SK-N-SH (cell line): ENCODE results near the gene SEPTIN10. TPM values are rescaled to one million over a fixed set of nuclear protein-coding genes. Genes with fewer than 3 reads are reported as not detected.
A peak's percentile ranks its signal among the peaks of the same experiment; 100 is the strongest.

ENCODE experiments used
- CTCF ChIA-PET: fragments of 300-600, 350-600 bp; formaldehyde crosslinking; extraction: SDS; loops from one replicate; lab custom pipeline; 2021; lab: Yijun Ruan, JAX
- POLR2A ChIA-PET: fragments of 350-600 bp; sonication (Branson Sonifier 250); formaldehyde crosslinking; extraction: SDS; loops from one replicate; lab custom pipeline; 2020; ENCODE audit warnings: antibody characterized with exemption, inconsistent platforms; lab: Yijun Ruan, JAX
- DNase-seq: peaks from one replicate; pipeline ENCODE4 v3.0.0; 2012
- H2AFZ ChIP-seq: fragments of 200-600 bp; sonication (generic); 2 replicates; pipeline ENCODE4 v1.8.1; 2016; ENCODE audit warnings: antibody characterized with exemption, mild to moderate bottlenecking, low read depth
- H3F3A ChIP-seq: fragments of 200-600 bp; sonication (generic); replicated peaks from 2 replicates; pipeline ENCODE3; 2016; ENCODE audit warnings: antibody characterized with exemption, mild to moderate bottlenecking; ENCODE audit not compliant: insufficient read depth
- H3K27ac ChIP-seq, 2 experiments: fragments of 200-500 bp in 1 of 2; fragments of 200-600 bp in 1 of 2; sonication (Bioruptor generic) in 1 of 2; sonication (generic), shearing (Covaris generic) in 1 of 2; 2 replicates each; pipeline versions ENCODE4 v1.5.1 to v1.6.1; 2014 to 2016; ENCODE audit warnings: low read depth in 2 of 2, inconsistent platforms in 1 of 2, low read length in 1 of 2, mild to moderate bottlenecking in 1 of 2, mixed read lengths in 1 of 2
- H3K27me3 ChIP-seq: fragments of 200-600 bp; sonication (generic), shearing (Covaris generic); 2 replicates; pipeline ENCODE4 v1.6.1; 2016; ENCODE audit warnings: mixed run types; ENCODE audit not compliant: insufficient read depth
- H3K36me3 ChIP-seq, 2 experiments: fragments of 200-500 bp in 1 of 2; fragments of 200-600 bp in 1 of 2; sonication (Bioruptor generic) in 1 of 2; sonication (generic) in 1 of 2; replicated peaks in 1 of 2; 2 replicates each; pipeline versions ENCODE3 to v1.5.1; 2014 to 2016; ENCODE audit warnings: low read length in 1 of 2, mild to moderate bottlenecking in 1 of 2; ENCODE audit not compliant: insufficient read depth in 2 of 2, control insufficient read depth in 1 of 2
- H3K4me1 ChIP-seq, 2 experiments: fragments of 200-500 bp in 1 of 2; fragments of 200-600 bp in 1 of 2; sonication (Bioruptor generic) in 1 of 2; sonication (generic), shearing (Covaris generic) in 1 of 2; 2 replicates each; pipeline versions ENCODE4 v1.5.1 to v1.6.1; 2014 to 2016; ENCODE audit warnings: low read depth in 1 of 2, low read length in 1 of 2, mixed run types in 1 of 2; ENCODE audit not compliant: insufficient read depth in 2 of 2, control insufficient read depth in 1 of 2
- H3K4me2 ChIP-seq: fragments of 200-600 bp; sonication (generic), shearing (Covaris generic); 2 replicates; pipeline ENCODE4 v1.6.1; 2017; ENCODE audit warnings: mixed run types
- H3K4me3 ChIP-seq, 2 experiments: fragments of 200-500 bp in 1 of 2; fragments of 200-600 bp in 1 of 2; sonication (Bioruptor generic) in 1 of 2; sonication (generic), shearing (Covaris generic) in 1 of 2; 2 replicates each; pipeline versions ENCODE4 v1.5.1 to v1.8.1; 2014 to 2016; ENCODE audit warnings: low read depth in 2 of 2, inconsistent platforms in 1 of 2, low read length in 1 of 2, mild to moderate bottlenecking in 1 of 2, mixed read lengths in 1 of 2, moderate library complexity in 1 of 2
- H3K79me2 ChIP-seq: fragments of 200-600 bp; sonication (generic); 2 replicates; pipeline ENCODE4 v1.8.1; 2017; ENCODE audit warnings: mild to moderate bottlenecking; ENCODE audit not compliant: insufficient read depth
- H3K9ac ChIP-seq: fragments of 200-600 bp; sonication (generic); 2 replicates; pipeline ENCODE4 v1.6.1; 2017; ENCODE audit warnings: mixed run types
- H3K9me2 ChIP-seq: fragments of 200-600 bp; sonication (generic); 2 replicates; pipeline ENCODE4 v1.6.1; 2017; ENCODE audit warnings: mixed run types
- H3K9me3 ChIP-seq: fragments of 200-600 bp; sonication (generic); 2 replicates; pipeline ENCODE4 v1.6.1; 2017; ENCODE audit warnings: mixed run types, mild to moderate bottlenecking, moderate library complexity
- H4K20me1 ChIP-seq: fragments of 200-600 bp; sonication (generic); 2 replicates; pipeline ENCODE4 v1.6.1; 2017; ENCODE audit warnings: mild to moderate bottlenecking, mixed run types; ENCODE audit not compliant: insufficient read depth
- CHD2 ChIP-seq: fragments of 150-350 bp; IDR thresholded peaks from 2 replicates; pipeline ENCODE4 v1.6.1; 2018; ENCODE audit warnings: low read length; ENCODE audit not compliant: partially characterized antibody
- ELF1 ChIP-seq: IDR thresholded peaks from 2 replicates; pipeline ENCODE4 v1.4.0; 2012
- EP300 ChIP-seq, 2 experiments: IDR thresholded peaks; 2 replicates each; pipeline versions ENCODE4 v1.4.0 to v1.6.1; 2012; ENCODE audit warnings: borderline replicate concordance in 1 of 2, low read depth in 1 of 2, low read length in 1 of 2
- FOXM1 ChIP-seq: IDR thresholded peaks from 2 replicates; pipeline ENCODE4 v1.4.0; 2012; ENCODE audit warnings: low read depth, mild to moderate bottlenecking
- MEF2A ChIP-seq: IDR thresholded peaks from 2 replicates; pipeline ENCODE4 v1.4.0; 2012; ENCODE audit warnings: low read depth, borderline replicate concordance
- MXI1 ChIP-seq: IDR thresholded peaks from 2 replicates; pipeline ENCODE4 v1.6.1; 2012; ENCODE audit warnings: mild to moderate bottlenecking, low read depth, low read length, improper control_type of control experiment
- NFIC ChIP-seq: IDR thresholded peaks from 2 replicates; pipeline ENCODE4 v1.4.0; 2012; ENCODE audit warnings: borderline replicate concordance
- NRF1 ChIP-seq: IDR thresholded peaks from 2 replicates; pipeline ENCODE4 v1.6.1; 2012; ENCODE audit warnings: low read depth, mild to moderate bottlenecking, low read length
- POLR2AphosphoS5 ChIP-seq: IDR thresholded peaks from 2 replicates; pipeline ENCODE4 v1.6.1; 2012; ENCODE audit warnings: low read depth, low read length
- RFX5 ChIP-seq: IDR thresholded peaks from 2 replicates; pipeline ENCODE4 v1.6.1; 2012; ENCODE audit warnings: mild to moderate bottlenecking, improper control_type of control experiment, low read length
- SIN3A ChIP-seq: IDR thresholded peaks from 2 replicates; pipeline ENCODE4 v1.6.1; 2012; ENCODE audit warnings: low read depth, mild to moderate bottlenecking, low read length, moderate library complexity, borderline replicate concordance
- SMC3 ChIP-seq: IDR thresholded peaks from 2 replicates; pipeline ENCODE4 v1.6.1; 2012; ENCODE audit warnings: low read depth, low read length, improper control_type of control experiment
- TAF1 ChIP-seq: IDR thresholded peaks from 2 replicates; pipeline ENCODE4 v1.6.1; 2012; ENCODE audit warnings: low read depth, mild to moderate bottlenecking, low read length, moderate library complexity, borderline replicate concordance
- TCF12 ChIP-seq: IDR thresholded peaks from 2 replicates; pipeline ENCODE4 v1.4.0; 2012
- YY1 ChIP-seq: IDR thresholded peaks from 2 replicates; pipeline ENCODE4 v1.4.0; 2012; ENCODE audit warnings: low read depth, mild to moderate bottlenecking
- WGBS: methylation state at CpG from one replicate; pipeline ENCODE4 v1.1.6; 2017; ENCODE audit warnings: low lambda C conversion rate; 5-methylcytosine and 5-hydroxymethylcytosine counted together
- polyA plus RNA-seq, 3 experiments: library from polyadenylated mRNA; depleted of rRNA; stranded (reverse); fragments of >200 nt; gene quantifications; 2 replicates each; pipeline ENCODE4 v1.2.3, GENCODE V29; 2012
- TF ChIP-seq, protein P1 (sequence below): IDR thresholded peaks from 2 replicates; pipeline ENCODE4 v1.6.1; 2012; ENCODE audit warnings: mild to moderate bottlenecking, low read depth, low read length, moderate library complexity
- TF ChIP-seq, protein P2 (sequence below): IDR thresholded peaks from 2 replicates; pipeline ENCODE4 v1.4.0; 2012; ENCODE audit warnings: low read depth, borderline replicate concordance
- TF ChIP-seq, protein P3 (sequence below): IDR thresholded peaks from 2 replicates; pipeline ENCODE4 v1.4.0; 2012; ENCODE audit warnings: low read depth, borderline replicate concordance
- TF ChIP-seq, protein P4 (sequence below): IDR thresholded peaks from 2 replicates; pipeline ENCODE4; 2012
- TF ChIP-seq, protein P5 (sequence below): fragments of 150-350 bp; IDR thresholded peaks from 2 replicates; pipeline ENCODE4 v1.6.1; 2017; ENCODE audit warnings: antibody characterized with exemption, low read length, low read depth, borderline replicate concordance
- TF ChIP-seq, protein P6 (sequence below): IDR thresholded peaks from 2 replicates; pipeline ENCODE4 v1.4.0; 2012; ENCODE audit warnings: low read depth
- TF ChIP-seq, protein P7 (sequence below): fragments of 200-600 bp; sonication (generic); IDR thresholded peaks from 2 replicates; pipeline ENCODE4 v1.6.1; 2017; ENCODE audit warnings: antibody characterized with exemption, mild to moderate bottlenecking, moderate library complexity

Gene SEPTIN10
- polyA plus RNA-seq, 1 of the 3 experiments (the other 2 are of a cell fraction): 46.5 TPM

DNA sequence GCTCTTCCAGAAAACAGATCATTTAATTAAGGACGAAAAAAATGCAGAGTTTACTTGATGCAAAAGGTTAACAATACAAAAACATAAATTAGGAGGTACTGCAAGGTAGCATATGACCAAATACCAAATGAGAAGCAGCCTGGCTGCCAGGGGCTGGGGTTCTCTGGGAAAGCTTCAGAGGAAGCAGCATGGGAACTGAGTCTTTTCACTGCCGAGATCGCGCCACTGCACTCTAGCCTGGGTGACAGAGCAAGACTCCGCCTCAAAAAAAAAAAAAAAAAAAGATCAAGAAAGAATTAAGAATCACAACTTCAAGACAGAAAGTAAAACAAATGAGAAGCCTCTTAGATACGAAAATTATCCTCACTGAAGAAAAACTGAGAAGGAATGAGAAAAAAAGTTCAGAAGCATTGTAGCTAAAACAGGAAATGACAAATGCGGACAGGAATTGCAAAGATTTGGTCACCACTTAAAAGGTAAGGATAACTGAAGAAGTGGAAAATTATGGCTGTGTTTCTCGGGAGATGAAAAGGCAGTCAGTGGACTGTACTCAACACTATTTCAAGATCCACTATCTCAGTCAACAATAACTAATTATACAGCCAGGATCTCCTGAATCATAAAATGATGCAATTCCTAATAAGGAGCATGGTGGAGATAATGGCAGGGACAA lies 4.3 kb downstream of the SEPTIN10 start:
- ChIA-PET POLR2A (no interaction called here), CTCF (interaction anchor here (1.1 to 3.1 kb wide), 3 partner anchors 63 to 127 kb away, joined by 3 to 12 read pairs (median 10); no protein-coding TSS in a partner anchor)
- Histone ChIP-seq H3K9me2 (no peaks in the 10 kb centered on the region), H3K27me3 (no peaks in the 10 kb centered on the region), H3K36me3 (no peaks in the 10 kb centered on the region), H3K79me2 (peaks cover 88% of the 10 kb centered on the region), H2AFZ (no peak overlapping the region), H3K4me2 (peak overlapping the region; percentile 72), H3F3A (peaks cover 53% of the 10 kb centered on the region), H4K20me1 (peaks cover 12% of the 10 kb centered on the region; the same call in 1 of the 2 replicates), H3K4me1 (peaks cover 5 to 43% of the 10 kb centered on the region in 2 experiments), H3K27ac (peak overlapping the region; percentile 63 to 92; a peak in 3 of 4 replicates), H3K9ac (peak overlapping the region; percentile 64), H3K4me3 (peak overlapping the region; percentile 38 to 58; a peak in 3 of 4 replicates), H3K9me3 (no peaks in the 10 kb centered on the region)
- WGBS: 10% methylated on average over 8 of the region's 8 CpGs
- no peak for DNase-seq
- 0 out of 2 replicates have a peak, but pooled peaks have one; percentile 22 for TF ChIP-seq NFIC
- no peak for TF ChIP-seq SIN3A
- TF ChIP-seq, protein P1, sequence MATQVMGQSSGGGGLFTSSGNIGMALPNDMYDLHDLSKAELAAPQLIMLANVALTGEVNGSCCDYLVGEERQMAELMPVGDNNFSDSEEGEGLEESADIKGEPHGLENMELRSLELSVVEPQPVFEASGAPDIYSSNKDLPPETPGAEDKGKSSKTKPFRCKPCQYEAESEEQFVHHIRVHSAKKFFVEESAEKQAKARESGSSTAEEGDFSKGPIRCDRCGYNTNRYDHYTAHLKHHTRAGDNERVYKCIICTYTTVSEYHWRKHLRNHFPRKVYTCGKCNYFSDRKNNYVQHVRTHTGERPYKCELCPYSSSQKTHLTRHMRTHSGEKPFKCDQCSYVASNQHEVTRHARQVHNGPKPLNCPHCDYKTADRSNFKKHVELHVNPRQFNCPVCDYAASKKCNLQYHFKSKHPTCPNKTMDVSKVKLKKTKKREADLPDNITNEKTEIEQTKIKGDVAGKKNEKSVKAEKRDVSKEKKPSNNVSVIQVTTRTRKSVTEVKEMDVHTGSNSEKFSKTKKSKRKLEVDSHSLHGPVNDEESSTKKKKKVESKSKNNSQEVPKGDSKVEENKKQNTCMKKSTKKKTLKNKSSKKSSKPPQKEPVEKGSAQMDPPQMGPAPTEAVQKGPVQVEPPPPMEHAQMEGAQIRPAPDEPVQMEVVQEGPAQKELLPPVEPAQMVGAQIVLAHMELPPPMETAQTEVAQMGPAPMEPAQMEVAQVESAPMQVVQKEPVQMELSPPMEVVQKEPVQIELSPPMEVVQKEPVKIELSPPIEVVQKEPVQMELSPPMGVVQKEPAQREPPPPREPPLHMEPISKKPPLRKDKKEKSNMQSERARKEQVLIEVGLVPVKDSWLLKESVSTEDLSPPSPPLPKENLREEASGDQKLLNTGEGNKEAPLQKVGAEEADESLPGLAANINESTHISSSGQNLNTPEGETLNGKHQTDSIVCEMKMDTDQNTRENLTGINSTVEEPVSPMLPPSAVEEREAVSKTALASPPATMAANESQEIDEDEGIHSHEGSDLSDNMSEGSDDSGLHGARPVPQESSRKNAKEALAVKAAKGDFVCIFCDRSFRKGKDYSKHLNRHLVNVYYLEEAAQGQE: no peak
- TF ChIP-seq SMC3: no peak
- TF ChIP-seq CHD2: no peak
- TF ChIP-seq, protein P2, sequence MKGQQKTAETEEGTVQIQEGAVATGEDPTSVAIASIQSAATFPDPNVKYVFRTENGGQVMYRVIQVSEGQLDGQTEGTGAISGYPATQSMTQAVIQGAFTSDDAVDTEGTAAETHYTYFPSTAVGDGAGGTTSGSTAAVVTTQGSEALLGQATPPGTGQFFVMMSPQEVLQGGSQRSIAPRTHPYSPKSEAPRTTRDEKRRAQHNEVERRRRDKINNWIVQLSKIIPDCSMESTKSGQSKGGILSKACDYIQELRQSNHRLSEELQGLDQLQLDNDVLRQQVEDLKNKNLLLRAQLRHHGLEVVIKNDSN: no peak
- TF ChIP-seq, protein P3, sequence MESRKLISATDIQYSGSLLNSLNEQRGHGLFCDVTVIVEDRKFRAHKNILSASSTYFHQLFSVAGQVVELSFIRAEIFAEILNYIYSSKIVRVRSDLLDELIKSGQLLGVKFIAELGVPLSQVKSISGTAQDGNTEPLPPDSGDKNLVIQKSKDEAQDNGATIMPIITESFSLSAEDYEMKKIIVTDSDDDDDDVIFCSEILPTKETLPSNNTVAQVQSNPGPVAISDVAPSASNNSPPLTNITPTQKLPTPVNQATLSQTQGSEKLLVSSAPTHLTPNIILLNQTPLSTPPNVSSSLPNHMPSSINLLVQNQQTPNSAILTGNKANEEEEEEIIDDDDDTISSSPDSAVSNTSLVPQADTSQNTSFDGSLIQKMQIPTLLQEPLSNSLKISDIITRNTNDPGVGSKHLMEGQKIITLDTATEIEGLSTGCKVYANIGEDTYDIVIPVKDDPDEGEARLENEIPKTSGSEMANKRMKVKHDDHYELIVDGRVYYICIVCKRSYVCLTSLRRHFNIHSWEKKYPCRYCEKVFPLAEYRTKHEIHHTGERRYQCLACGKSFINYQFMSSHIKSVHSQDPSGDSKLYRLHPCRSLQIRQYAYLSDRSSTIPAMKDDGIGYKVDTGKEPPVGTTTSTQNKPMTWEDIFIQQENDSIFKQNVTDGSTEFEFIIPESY: no peak
- TF ChIP-seq MXI1: no peak
- TF ChIP-seq NRF1: no peak
- TF ChIP-seq RFX5: no peak
- TF ChIP-seq YY1: peak; percentile 60; the same call in 1 of the 2 replicates
- TF ChIP-seq, protein P4, sequence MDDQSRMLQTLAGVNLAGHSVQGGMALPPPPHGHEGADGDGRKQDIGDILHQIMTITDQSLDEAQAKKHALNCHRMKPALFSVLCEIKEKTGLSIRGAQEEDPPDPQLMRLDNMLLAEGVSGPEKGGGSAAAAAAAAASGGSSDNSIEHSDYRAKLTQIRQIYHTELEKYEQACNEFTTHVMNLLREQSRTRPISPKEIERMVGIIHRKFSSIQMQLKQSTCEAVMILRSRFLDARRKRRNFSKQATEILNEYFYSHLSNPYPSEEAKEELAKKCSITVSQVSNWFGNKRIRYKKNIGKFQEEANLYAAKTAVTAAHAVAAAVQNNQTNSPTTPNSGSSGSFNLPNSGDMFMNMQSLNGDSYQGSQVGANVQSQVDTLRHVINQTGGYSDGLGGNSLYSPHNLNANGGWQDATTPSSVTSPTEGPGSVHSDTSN: no peak
- no peak for TF ChIP-seq MEF2A
- TF ChIP-seq, protein P5, sequence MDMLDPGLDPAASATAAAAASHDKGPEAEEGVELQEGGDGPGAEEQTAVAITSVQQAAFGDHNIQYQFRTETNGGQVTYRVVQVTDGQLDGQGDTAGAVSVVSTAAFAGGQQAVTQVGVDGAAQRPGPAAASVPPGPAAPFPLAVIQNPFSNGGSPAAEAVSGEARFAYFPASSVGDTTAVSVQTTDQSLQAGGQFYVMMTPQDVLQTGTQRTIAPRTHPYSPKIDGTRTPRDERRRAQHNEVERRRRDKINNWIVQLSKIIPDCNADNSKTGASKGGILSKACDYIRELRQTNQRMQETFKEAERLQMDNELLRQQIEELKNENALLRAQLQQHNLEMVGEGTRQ: no peak
- TF ChIP-seq TCF12: peak; percentile 45; the same call in 1 of the 2 replicates
- TF ChIP-seq EP300 (IDR thresholded peaks at IDR 0.05; ENCODE audit: borderline replicate concordance in 1 of 2, low read depth in 1 of 2, low read length in 1 of 2): peak in 1 of 2 experiments; percentile 32; a peak in 1 of 4 replicates
- TF ChIP-seq POLR2AphosphoS5: no peak
- TF ChIP-seq, protein P6, sequence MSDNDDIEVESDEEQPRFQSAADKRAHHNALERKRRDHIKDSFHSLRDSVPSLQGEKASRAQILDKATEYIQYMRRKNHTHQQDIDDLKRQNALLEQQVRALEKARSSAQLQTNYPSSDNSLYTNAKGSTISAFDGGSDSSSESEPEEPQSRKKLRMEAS: peak; percentile 59; the same call in 1 of the 2 replicates
- TF ChIP-seq, protein P7, sequence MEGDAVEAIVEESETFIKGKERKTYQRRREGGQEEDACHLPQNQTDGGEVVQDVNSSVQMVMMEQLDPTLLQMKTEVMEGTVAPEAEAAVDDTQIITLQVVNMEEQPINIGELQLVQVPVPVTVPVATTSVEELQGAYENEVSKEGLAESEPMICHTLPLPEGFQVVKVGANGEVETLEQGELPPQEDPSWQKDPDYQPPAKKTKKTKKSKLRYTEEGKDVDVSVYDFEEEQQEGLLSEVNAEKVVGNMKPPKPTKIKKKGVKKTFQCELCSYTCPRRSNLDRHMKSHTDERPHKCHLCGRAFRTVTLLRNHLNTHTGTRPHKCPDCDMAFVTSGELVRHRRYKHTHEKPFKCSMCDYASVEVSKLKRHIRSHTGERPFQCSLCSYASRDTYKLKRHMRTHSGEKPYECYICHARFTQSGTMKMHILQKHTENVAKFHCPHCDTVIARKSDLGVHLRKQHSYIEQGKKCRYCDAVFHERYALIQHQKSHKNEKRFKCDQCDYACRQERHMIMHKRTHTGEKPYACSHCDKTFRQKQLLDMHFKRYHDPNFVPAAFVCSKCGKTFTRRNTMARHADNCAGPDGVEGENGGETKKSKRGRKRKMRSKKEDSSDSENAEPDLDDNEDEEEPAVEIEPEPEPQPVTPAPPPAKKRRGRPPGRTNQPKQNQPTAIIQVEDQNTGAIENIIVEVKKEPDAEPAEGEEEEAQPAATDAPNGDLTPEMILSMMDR: no peak
- TF ChIP-seq TAF1: no peak
- TF ChIP-seq ELF1: no peak
- TF ChIP-seq FOXM1: no peak
